ENCODE data around the gene PDLIM1. TPM values are rescaled to one million over a fixed set of nuclear protein-coding genes. Genes with fewer than 3 reads are reported as not detected.

Gene PDLIM1
- total and polyA plus RNA-seq, 9 of the 15 experiments (the other 6 are each of a cell fraction or from before 2014, with no cell fraction given): 19.8 to 164 (median 39.1) TPM

DNA sequence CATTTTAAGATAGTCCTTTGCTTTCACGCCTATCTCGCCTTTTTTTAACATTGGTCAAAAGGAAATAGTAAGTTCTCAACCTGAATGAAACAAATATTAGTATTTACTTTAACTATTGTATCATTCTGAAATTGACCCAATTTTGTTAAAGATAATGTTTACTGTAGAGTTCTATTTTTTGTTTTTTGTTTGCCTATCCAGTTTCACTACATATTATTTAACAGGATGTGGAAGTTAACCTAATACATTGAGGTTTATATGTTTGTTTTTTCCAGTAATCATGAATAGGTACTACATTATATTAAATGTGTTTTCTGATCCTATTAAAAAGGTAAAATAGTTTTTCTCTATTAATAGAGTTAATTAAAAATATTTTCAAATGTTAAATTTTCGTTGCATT lies 70.3 kb downstream of the PDLIM1 start:
- ATAC-seq: no peak
- H3K4me3 ChIP-seq: no peak overlapping the region
- no peak for FAIRE-seq
- no TSS peak for BruUV-seq (replicated peaks)
- 15% methylated on average over 3 of the region's 3 CpGs for WGBS (ENCODE audit: insufficient coverage, low coverage, missing lambda C conversion rate)
- H3K27me3 ChIP-seq (ENCODE audit: control insufficient read depth in 2 of 2, insufficient read depth in 2 of 2, low read length in 2 of 2): no peaks in the 10 kb centered on the region
- H3K36me3 ChIP-seq (ENCODE audit: control insufficient read depth, insufficient read depth, low read length): no peaks in the 10 kb centered on the region
- CTCF ChIA-PET (ENCODE audit: low intra/inter-chr PET ratio): no interaction called here
- POLR2A ChIA-PET: no interaction called here
- H3K27ac ChIP-seq (ENCODE audit: extremely low read depth, low read depth, low read length): no peak overlapping the region
- H2AFZ ChIP-seq (ENCODE audit: low read depth, low read length): no peak overlapping the region
- H3K4me1 ChIP-seq (replicated peaks in 1 of 2; ENCODE audit: control insufficient read depth in 2 of 2, insufficient read depth in 2 of 2, low read length in 2 of 2): no peaks in the 10 kb centered on the region
- no peak for DNase-seq (ENCODE audit: extremely low read depth in 1 of 4, low spot score in 3 of 4)
- H3K4me2 ChIP-seq (ENCODE audit: insufficient read depth, low read length): no peak overlapping the region
- in situ Hi-C loops (cut with MboI) (no loop called here), intact Hi-C loops (cut with micrococcal nuclease) (no loop called here)
- no peaks in the 10 kb centered on the region for H4K20me1 ChIP-seq (replicated peaks; ENCODE audit: control insufficient read depth, insufficient read depth, low read length)
- TF ChIP-seq MCM7 (IDR thresholded peaks at IDR 0.05) (no peak), ZNF589 (CRISPR knock-in tag; IDR thresholded peaks at IDR 0.05; ENCODE audit: low read depth) (no peak), PCBP2 (IDR thresholded peaks at IDR 0.05; ENCODE audit: low read depth, low read length, poor library complexity, severe bottlenecking) (no peak), ZNF76 (CRISPR knock-in tag; IDR thresholded peaks at IDR 0.05; ENCODE audit: borderline replicate concordance) (no peak), BMI1 (IDR thresholded peaks at IDR 0.05; ENCODE audit: low read length) (no peak), FOSL1 (tag; conservative IDR thresholded peaks at IDR 0.05) (no peak), PPARD (CRISPR knock-in tag; IDR thresholded peaks at IDR 0.05) (no peak), BHLHE40 (IDR thresholded peaks at IDR 0.05; ENCODE audit: low read length) (no peak), EGR1 (conservative IDR thresholded peaks at IDR 0.05) (no peak), CHCHD3 (CRISPR knock-in tag; IDR thresholded peaks at IDR 0.05) (no peak), THRAP3 (IDR thresholded peaks at IDR 0.05; ENCODE audit: borderline replicate concordance) (no peak)
- TF ChIP-seq, protein P1, sequence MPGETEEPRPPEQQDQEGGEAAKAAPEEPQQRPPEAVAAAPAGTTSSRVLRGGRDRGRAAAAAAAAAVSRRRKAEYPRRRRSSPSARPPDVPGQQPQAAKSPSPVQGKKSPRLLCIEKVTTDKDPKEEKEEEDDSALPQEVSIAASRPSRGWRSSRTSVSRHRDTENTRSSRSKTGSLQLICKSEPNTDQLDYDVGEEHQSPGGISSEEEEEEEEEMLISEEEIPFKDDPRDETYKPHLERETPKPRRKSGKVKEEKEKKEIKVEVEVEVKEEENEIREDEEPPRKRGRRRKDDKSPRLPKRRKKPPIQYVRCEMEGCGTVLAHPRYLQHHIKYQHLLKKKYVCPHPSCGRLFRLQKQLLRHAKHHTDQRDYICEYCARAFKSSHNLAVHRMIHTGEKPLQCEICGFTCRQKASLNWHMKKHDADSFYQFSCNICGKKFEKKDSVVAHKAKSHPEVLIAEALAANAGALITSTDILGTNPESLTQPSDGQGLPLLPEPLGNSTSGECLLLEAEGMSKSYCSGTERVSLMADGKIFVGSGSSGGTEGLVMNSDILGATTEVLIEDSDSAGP (CRISPR knock-in tag; IDR thresholded peaks at IDR 0.05): no peak
- TF ChIP-seq, protein P2, sequence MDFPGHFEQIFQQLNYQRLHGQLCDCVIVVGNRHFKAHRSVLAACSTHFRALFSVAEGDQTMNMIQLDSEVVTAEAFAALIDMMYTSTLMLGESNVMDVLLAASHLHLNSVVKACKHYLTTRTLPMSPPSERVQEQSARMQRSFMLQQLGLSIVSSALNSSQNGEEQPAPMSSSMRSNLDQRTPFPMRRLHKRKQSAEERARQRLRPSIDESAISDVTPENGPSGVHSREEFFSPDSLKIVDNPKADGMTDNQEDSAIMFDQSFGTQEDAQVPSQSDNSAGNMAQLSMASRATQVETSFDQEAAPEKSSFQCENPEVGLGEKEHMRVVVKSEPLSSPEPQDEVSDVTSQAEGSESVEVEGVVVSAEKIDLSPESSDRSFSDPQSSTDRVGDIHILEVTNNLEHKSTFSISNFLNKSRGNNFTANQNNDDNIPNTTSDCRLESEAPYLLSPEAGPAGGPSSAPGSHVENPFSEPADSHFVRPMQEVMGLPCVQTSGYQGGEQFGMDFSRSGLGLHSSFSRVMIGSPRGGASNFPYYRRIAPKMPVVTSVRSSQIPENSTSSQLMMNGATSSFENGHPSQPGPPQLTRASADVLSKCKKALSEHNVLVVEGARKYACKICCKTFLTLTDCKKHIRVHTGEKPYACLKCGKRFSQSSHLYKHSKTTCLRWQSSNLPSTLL (IDR thresholded peaks at IDR 0.05): no peak
- no peak overlapping the region for H3K9ac ChIP-seq (ENCODE audit: insufficient read depth in 1 of 2, low read depth in 2 of 2, low read length in 2 of 2)
- H3K9me3 ChIP-seq (replicated peaks; ENCODE audit: control insufficient read depth, insufficient read depth, low read depth, low read length): no peaks in the 10 kb centered on the region
- H3K9me1 ChIP-seq (ENCODE audit: control insufficient read depth, insufficient read depth, low read length): no peaks in the 10 kb centered on the region
- H3K79me2 ChIP-seq (ENCODE audit: control insufficient read depth, insufficient read depth, low read length): no peaks in the 10 kb centered on the region

Measured in K562 (cell line).